Kidney (tissue), 14 donors: ENCODE data around the gene SLC25A34. TPM values are rescaled to one million over a fixed set of nuclear protein-coding genes. Genes with fewer than 3 reads are reported as not detected.

ENCODE experiments used
- DNase-seq, 5 donors: peaks; one replicate each; pipeline ENCODE4 v3.0.0-alpha.2; 2013 to 2020
- FAIRE-seq: peaks from 2 replicates; lab custom pipeline; 2012; peaks lifted over from hg19 to GRCh38; lab: Jason Lieb, UNC
- H3K27ac ChIP-seq, 2 donors: one replicate each; pipeline ENCODE4 v1.7.0; 2013; ENCODE audit warnings: low read depth in 2 of 2, low read length in 2 of 2, inconsistent platforms in 1 of 2
- H3K27me3 ChIP-seq: one replicate; pipeline ENCODE4 v1.7.1; 2013; ENCODE audit warnings: low read length, inconsistent platforms; ENCODE audit not compliant: control insufficient read depth, insufficient read depth
- H3K36me3 ChIP-seq, 3 donors: one replicate each; pipeline versions ENCODE4 v1.7.0 to v1.7.1; 2013; ENCODE audit warnings: low read length in 3 of 3, control low read depth in 1 of 3, inconsistent platforms in 1 of 3; ENCODE audit not compliant: insufficient read depth in 3 of 3, control insufficient read depth in 2 of 3
- H3K4me1 ChIP-seq, 3 donors: one replicate each; pipeline versions ENCODE4 v1.7.0 to v1.7.1; 2013; ENCODE audit warnings: low read length in 3 of 3, inconsistent platforms in 1 of 3, low read depth in 1 of 3; ENCODE audit not compliant: control insufficient read depth in 2 of 3, insufficient read depth in 2 of 3
- H3K4me3 ChIP-seq, 3 donors: one replicate each; pipeline versions ENCODE4 v1.7.0 to v1.8.1; 2013; ENCODE audit warnings: low read length in 3 of 3, control low read depth in 1 of 3, inconsistent platforms in 1 of 3
- H3K9ac ChIP-seq, 3 donors: one replicate each; pipeline versions ENCODE4 v1.7.0 to v1.7.1; 2013; ENCODE audit warnings: low read length in 3 of 3, control low read depth in 1 of 3, inconsistent platforms in 1 of 3
- H3K9me3 ChIP-seq, 3 donors: one replicate each; pipeline versions ENCODE4 v1.7.0 to v1.7.1; 2013; ENCODE audit warnings: low read length in 3 of 3, control low read depth in 1 of 3, inconsistent platforms in 1 of 3; ENCODE audit not compliant: control insufficient read depth in 2 of 3, insufficient read depth in 1 of 3
- intact Hi-C: fragments of 100-400 bp; cut with DNase I; formaldehyde crosslinking; loops from one replicate; pipeline ENCODE4 v1.11.1; 2022
- polyA plus RNA-seq: library from polyadenylated mRNA; stranded (reverse); fragments of 350-450 nt; fragmentation: Illumina TruSeq; extraction: RNeasy Lipid Tissue Mini Kit (QIAGEN cat#74804); gene quantifications from one replicate; pipeline ENCODE4 v1.2.3, GENCODE V29; 2014; ENCODE audit warnings: low read depth, low replicate concordance; ENCODE audit not compliant: insufficient read depth
- total RNA-seq: library from RNA; stranded (reverse); fragmentation: NEBNext Ultra II Directional; extraction: Animal tissue kit (Norgen Biotek cat#: 25700); gene quantifications from one replicate; pipeline ENCODE4 v1.2.1, GENCODE V29; 2021
- TF ChIP-seq, protein P1 (sequence below): IDR thresholded peaks from 3 replicates; pipeline ENCODE4 v1.5.1; 2012; ENCODE audit warnings: mild to moderate bottlenecking, moderate library complexity, borderline replicate concordance; ENCODE audit not compliant: insufficient read depth; ENCODE audit errors: extremely low read depth
- donor health status: control.
- donor health status: control.
- donor health status: control.
- donor health status: control.
- donor health status: control.
- donor health status: DM: yes; HTN: yes; CAD: no.
- donor health status: Normal renal cell carcinoma (clear cell type).

Gene SLC25A34
- total and polyA plus RNA-seq, 2 donors from 2014 or later, result 1.5 to 12.2 TPM

DNA sequence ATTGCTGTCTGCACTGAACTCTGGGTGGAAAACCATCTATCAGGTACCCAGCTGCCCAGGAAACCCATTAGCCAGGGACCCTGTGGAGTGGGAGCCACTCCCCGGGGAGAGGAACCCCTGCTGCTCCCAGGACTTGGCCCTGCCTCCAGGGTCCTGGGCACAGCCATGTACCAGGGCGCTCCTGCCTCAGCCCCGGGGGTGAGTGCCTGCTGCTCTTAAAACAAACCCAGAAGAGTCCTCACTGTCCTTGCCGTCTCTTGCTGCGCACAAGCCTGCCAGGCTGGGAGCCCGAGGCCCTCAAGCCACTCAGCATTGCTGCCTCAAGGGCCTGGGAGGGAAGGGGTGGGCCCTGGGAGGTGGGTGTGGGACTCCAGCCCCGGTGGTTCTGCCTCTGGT, 3.4 kb upstream of the SLC25A34 start:
- H3K9ac ChIP-seq, result no peak overlapping the region
- TF ChIP-seq, protein P1, sequence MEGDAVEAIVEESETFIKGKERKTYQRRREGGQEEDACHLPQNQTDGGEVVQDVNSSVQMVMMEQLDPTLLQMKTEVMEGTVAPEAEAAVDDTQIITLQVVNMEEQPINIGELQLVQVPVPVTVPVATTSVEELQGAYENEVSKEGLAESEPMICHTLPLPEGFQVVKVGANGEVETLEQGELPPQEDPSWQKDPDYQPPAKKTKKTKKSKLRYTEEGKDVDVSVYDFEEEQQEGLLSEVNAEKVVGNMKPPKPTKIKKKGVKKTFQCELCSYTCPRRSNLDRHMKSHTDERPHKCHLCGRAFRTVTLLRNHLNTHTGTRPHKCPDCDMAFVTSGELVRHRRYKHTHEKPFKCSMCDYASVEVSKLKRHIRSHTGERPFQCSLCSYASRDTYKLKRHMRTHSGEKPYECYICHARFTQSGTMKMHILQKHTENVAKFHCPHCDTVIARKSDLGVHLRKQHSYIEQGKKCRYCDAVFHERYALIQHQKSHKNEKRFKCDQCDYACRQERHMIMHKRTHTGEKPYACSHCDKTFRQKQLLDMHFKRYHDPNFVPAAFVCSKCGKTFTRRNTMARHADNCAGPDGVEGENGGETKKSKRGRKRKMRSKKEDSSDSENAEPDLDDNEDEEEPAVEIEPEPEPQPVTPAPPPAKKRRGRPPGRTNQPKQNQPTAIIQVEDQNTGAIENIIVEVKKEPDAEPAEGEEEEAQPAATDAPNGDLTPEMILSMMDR, result no peak
- no peaks in the 10 kb centered on the region for H3K9me3 ChIP-seq
- peaks cover 0 to 36% (median 13%) of the 10 kb centered on the region in 3 donors for H3K36me3 ChIP-seq
- no peak for FAIRE-seq
- H3K4me3 ChIP-seq, result no peak overlapping the region
- no peak overlapping the region for H3K27ac ChIP-seq
- DNase-seq, result no peak
- H3K27me3 ChIP-seq, result no peaks in the 10 kb centered on the region
- intact Hi-C loops, result no loop called here
- H3K4me1 ChIP-seq, result peaks cover 0 to 18% (median 14%) of the 10 kb centered on the region in 3 donors

DNA sequence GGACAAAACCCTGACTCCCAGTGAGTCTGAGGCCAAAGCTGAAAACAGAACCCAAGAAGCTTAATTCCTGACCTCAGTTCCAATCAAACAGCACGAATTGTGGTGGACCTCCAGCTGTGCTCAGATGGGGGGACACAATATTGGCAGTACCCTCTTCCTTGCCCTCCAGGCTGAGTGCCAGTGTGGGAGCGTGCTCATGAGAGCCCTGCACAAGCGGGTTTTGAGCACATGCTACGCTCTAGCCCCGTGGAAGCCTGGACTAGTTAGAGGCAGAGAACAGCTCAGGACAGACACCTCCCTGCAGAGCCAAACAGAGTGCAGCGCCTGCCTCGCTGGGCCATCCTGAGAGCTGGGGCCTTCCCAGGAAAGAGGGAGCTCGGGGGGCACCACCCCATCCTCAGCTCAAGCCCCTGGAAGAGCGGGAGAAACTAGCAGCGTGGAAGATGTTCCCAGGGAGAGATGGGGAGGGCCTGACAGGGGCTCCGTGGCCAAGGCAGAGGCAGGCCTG, 2.8 kb upstream of the SLC25A34 start:
- H3K9me3 ChIP-seq, result no peaks in the 10 kb centered on the region
- no peak overlapping the region for H3K27ac ChIP-seq
- no peaks in the 10 kb centered on the region for H3K27me3 ChIP-seq
- H3K36me3 ChIP-seq, result peaks cover 0 to 30% (median 8%) of the 10 kb centered on the region in 3 donors
- H3K4me3 ChIP-seq, result no peak overlapping the region
- no peak for DNase-seq
- no peak for FAIRE-seq
- TF ChIP-seq, protein P1, result no peak
- peaks cover 0 to 22% (median 14%) of the 10 kb centered on the region in 3 donors for H3K4me1 ChIP-seq
- no peak overlapping the region for H3K9ac ChIP-seq
- intact Hi-C loops, result no loop called here

DNA sequence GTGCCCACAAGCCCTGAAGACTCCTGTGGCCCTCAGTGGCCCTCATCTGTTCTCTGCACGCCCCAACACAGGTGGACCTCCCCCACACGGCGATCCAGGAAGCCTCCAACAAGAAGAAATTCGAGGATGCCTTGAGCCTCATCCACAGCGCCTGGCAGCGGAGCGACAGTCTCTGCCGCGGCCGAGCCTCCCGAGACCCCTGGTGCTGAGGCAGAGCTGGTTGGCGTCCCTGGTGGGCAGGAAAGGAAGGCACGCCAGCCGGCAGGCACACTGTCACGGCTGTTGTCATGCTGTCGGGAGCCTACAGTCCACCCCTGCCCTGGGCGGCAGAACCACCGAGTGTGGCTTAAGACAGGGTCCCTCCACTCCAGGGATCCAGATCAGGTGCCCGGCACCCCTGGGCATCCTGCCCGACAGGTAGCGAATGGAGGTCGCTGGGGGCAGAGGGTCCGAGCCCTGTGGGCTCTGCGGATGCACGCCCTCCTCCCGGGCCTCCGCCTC, 2.3 kb upstream of the SLC25A34 start:
- intact Hi-C loops, result no loop called here
- FAIRE-seq, result no peak
- H3K4me1 ChIP-seq, result peaks cover 0 to 22% (median 14%) of the 10 kb centered on the region in 3 donors

More for the DNA sequence above, 2.3 kb upstream of the SLC25A34 start:
- H3K36me3 ChIP-seq, result peaks cover 0 to 25% (median 8%) of the 10 kb centered on the region in 3 donors
- H3K27ac ChIP-seq, result no peak overlapping the region
- H3K9ac ChIP-seq, result no peak overlapping the region
- no peaks in the 10 kb centered on the region for H3K27me3 ChIP-seq
- H3K4me3 ChIP-seq, result no peak overlapping the region
- no peaks in the 10 kb centered on the region for H3K9me3 ChIP-seq
- TF ChIP-seq, protein P1, result no peak
- no peak for DNase-seq
